HuH-7.5 (cell line): ENCODE data around the gene SEMA4G.

Experiments used
- DNase-seq: peaks from one replicate; pipeline ENCODE4 v3.0.0; 2011; ENCODE audit warnings: low spot score

Gene SEMA4G

DNA sequence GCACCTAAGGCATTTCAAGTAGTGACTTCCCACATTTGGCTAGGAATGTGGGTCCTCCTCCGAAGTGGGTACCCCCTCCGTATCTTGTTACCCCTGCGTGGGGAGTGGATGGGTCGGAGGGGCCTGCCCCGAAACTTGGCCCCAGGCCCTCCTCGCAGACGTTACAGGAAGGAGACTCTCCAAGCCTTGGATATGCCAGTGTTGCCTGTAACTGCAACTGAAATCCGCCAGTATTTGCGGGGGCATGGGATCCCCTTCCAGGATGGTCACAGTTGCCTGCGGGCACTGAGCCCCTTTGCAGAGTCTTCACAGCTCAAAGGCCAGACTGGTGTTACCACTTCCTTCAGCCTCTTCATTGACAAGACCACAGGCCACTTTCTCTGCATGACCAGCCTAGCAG is 18.9 kb downstream of the SEMA4G start:
- no peak for DNase-seq

DNA sequence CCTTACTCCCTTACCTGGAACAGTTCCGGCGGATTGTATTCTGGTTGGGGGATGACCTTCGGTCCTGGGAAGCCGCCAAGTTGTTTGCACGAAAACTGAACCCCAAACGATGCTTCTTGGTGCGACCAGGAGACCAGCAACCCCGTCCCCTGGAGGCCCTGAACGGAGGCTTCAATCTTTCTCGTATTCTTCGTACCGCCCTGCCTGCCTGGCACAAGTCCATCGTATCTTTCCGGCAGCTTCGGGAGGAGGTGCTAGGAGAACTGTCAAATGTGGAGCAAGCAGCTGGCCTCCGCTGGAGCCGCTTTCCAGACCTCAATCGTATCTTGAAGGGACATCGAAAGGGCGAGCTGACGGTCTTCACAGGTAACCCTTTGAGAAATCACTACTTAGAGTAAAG is 19.8 kb downstream of the SEMA4G start:
- DNase-seq, result no peak

- DNase-seq, result no peak
Observed at GRCh38 chr10:100993986-100994708, 24.8 kb downstream of the SEMA4G start.

DNA sequence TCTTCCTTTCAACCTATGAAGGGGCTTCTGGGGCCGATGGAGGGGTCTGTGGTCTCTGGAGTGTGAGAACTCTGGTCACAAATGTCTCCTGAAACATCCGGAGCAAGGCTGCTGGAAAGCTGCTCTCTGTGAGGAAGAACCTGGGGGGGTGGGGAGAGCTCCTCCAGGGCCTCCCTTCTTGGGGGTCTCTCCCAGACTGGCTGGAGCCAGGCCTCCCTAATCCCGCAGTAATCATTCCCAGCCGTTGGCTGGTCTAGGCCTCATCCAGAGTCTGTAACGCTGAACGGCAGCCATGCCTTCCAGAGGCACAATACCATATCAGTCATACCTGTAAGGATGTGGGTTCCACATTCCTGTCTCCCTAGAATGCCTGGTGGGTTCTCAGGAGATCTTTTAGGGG is 25.9 kb downstream of the SEMA4G start:
- DNase-seq, result no peak

DNA sequence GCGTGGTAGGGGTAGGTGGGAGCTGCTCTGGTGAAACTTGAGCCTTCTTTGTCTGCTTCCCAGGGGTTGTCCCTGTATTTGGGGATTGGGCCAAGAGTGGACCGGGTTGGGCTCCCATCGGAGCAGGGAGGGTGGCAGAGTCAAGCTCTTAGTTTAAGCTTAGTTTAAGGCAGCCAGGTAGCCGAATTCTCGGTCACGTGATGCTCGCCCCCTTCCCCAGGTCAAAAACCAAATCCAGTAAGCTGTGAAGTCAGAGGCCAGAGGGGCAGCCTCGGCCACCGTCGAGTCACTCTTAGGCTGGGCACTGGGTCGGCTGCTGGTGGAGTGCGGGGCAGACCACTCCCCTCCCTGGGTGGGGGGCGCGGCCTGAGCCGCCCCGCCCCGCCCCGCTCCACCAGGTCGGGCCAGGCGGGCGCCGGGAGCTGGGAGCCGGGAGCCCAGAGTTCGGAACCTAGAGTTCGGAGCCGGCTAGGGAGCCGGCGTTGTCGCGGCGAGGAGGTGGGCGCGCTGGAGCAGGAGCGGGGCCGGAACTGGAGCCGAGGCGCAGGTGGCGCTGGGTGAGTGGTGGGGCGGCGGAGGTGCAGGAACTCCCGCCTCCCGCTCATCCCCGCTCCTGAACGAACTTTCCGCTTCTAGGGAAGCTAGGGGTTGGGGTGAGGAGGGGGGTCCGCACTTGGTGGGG is 27.5 kb downstream of the SEMA4G start:
- DNase-seq, result peak; percentile 73

DNA sequence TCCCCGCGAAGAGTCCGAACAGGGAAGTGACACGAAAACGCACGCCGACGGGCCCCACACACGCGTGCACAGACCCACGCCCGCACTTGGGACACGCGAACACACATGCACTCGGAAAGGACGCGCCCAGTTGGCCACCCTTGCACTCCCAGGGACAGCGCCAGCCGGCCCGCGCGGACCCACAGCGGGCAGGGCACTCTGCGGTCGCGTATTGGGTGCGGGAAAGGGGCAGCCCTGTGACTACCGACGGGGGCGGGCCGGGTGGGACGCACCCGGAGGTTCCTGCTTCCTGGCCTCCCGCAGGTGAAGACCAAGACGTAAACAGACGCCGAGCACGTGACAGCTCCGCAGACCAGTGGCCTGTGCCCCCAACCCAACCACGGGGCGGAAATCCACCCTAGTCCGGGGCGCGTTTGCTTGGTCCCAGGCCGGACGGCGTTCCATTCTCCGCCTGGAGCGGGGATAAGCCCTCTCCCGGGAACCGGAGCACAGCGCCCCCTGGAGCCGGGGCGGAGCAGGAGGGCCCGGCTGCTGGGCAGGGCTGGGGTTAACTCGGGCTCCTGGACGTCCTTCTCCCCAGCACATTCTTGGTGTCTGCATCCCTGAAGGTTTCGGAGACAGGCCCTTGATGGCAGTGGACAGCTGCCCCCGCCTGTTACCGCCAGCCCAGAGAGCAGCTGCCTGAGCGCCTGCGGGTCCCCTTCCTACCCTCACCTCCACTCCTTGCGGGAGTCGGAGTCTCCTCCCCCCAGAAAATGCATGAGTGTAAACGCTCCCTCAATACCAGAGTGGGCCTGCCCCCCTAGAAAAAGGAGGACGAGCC is 28.3 kb downstream of the SEMA4G start:
- peak; percentile 92 for DNase-seq

GRCh38 chr10:100998183-100998990 is 29.1 kb downstream of the SEMA4G start:
- DNase-seq, result peak; percentile 97

- peak; percentile 95 for DNase-seq
Observed at GRCh38 chr10:100998991-100999741, 29.9 kb downstream of the SEMA4G start.

DNA sequence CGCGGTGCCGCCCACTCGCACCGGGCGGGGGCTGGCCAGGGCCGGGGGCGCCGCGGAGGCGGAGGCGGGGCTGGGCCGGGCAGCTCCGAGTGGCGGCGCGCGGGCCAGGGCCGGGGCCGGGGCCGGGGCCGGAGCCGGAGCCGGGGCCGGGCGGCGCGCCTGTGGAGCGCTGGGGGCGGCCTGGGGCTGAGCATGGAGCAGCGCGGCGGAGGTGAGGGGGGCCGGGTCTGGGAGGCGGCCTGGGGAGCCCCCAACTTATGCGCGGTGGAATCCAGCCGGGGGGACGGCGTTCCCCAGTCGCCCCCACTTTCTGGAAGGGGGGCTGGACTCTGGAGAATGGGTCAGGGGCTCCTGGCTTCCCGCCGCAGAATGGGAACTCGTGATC is 30.4 kb downstream of the SEMA4G start, which contains the start of gene LZTS2:
Gene LZTS2 (plus strand): TSS at position 67 of the 385 bp plus-strand sequence. CDS start 2,731 bp downstream, outside the sequence.
- peak; percentile 76 for DNase-seq

GRCh38 chr10:101000127-101000914 is 31.0 kb downstream of the SEMA4G start:
- peak; percentile 70 for DNase-seq

DNA sequence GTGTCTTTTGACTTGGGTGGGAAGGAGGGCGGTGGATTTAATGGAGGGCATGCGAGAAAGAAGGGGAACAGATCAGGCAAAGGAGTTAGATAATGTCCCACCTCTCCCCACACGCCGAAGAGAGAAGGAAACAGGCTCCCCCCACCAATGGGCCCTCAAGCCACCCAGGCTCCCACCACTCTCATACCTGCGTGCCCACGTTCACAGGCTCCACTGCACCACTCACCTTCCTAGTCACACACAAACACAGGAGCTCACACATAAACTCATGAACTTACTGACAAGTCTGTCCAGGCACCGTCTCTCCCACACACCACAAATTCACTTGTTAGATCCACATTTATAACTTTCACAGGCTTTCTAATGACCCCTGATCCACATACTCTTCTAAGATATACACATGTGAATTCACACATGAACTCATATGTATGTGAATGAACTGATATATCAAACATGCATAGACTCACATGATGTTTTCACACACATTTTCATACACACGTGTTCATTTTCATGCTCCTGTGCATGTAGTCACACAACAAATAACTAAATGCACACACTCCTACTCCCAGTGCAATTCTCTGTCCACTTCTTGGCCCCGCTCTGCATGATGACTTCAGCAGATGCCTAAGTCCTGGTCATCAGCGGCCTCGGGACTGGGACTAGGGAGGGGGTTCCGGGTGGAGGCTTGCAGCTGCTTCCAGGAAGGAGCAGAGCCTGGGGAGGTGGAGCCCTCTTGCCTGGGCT is 31.8 kb downstream of the SEMA4G start:
- DNase-seq, result no peak

- no peak for DNase-seq
Observed at GRCh38 chr10:101001659-101002035, 32.3 kb downstream of the SEMA4G start.

DNA sequence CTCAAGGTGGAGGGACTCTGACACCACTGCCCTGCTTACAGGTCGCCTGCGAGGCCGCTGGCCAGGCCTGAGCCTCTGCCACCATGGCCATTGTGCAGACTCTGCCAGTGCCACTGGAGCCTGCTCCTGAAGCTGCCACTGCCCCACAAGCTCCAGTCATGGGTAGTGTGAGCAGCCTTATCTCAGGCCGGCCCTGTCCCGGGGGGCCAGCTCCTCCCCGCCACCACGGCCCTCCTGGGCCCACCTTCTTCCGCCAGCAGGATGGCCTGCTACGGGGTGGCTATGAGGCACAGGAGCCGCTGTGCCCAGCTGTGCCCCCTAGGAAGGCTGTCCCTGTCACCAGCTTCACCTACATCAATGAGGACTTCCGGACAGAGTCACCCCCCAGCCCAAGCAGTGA is 33.2 kb downstream of the SEMA4G start:
- no peak for DNase-seq

GRCh38 chr10:101003639-101004206 is 34.4 kb downstream of the SEMA4G start:
- no peak for DNase-seq

DNA sequence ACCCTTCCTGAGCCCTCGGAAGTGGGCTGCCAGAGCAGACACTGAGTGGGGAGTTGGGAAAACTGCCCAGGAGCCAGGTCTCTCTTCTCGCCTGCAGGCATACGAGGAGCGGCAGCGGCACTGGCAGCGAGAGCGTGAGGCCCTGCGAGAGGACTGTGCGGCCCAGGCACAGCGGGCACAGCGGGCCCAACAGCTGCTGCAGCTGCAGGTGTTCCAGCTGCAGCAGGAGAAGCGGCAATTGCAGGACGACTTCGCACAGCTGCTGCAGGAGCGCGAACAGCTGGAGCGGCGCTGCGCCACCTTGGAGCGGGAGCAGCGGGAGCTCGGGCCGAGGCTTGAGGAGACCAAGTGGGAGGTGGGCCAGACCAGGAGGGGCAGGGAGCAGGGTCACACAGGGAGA is 36.1 kb downstream of the SEMA4G start:
- DNase-seq, result no peak

- DNase-seq, result no peak
Observed at GRCh38 chr10:101005869-101006567, 36.7 kb downstream of the SEMA4G start.

- no peak for DNase-seq
Observed at GRCh38 chr10:101006593-101007098, 37.3 kb downstream of the SEMA4G start.

DNA sequence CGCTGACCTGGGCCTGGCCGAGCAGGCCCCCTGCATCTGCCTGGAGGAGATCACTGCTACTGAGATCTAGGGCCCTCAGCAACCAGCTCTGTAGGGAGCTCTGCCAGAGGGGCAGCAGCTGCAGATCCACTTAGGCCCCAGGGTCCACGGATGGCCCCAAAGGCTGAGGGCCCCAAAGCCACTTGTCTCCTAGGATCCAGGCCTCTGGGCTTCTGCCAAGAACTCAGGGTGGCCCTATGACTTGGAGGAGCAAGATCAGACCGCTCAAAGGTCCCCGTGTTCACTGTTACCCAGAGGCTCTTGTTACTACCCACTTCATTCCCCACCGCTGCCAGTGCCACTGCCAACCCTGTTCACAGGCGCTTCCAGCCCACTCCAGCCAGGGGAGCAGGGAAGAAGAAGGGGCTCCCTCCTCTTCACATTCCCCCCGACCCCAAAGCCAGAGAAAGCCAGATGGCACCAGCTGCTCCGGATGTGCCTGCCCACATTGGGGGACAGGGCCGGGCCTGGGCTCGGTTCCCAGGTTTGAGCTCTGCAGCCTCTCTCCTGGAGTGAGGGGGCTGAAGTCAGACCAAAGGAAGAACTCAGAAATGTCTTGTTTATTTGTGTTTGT is 37.9 kb downstream of the SEMA4G start:
- no peak for DNase-seq
